GM06990 (cell line): ENCODE data around the gene ZBED6.
"Not testable (repeated sequence)": the region's sequence is repeated elsewhere in the genome, so short reads cannot be mapped to it uniquely, and the experiment has no call there.

ENCODE experiments used
- DNase-seq: peaks from one replicate; pipeline ENCODE4 v3.0.0-alpha.2; 2011; ENCODE audit not compliant: insufficient read length; ENCODE audit errors: extremely low read depth
- H3K27me3 ChIP-seq: replicated peaks from 2 replicates; pipeline ENCODE4 v1.6.0; 2011; ENCODE audit warnings: low read length; ENCODE audit not compliant: control insufficient read depth, insufficient read depth
- H3K36me3 ChIP-seq: 2 replicates; pipeline ENCODE4 v1.5.1; 2011; ENCODE audit warnings: low read length; ENCODE audit not compliant: control insufficient read depth, insufficient read depth
- H3K4me3 ChIP-seq: replicated peaks from 2 replicates; pipeline ENCODE4 v1.5.1; 2011; ENCODE audit warnings: low read depth, mild to moderate bottlenecking, control low read depth, low read length
- CTCF ChIP-seq: IDR thresholded peaks from 2 replicates; pipeline ENCODE4 v1.5.1; 2011; ENCODE audit warnings: low read length, control low read depth, mild to moderate bottlenecking, inconsistent platforms; ENCODE audit not compliant: insufficient read depth, poor library complexity, severe bottlenecking

ZBED6 gene

GRCh38 chr1:203823306-203823705 is 27.9 kb downstream of the ZBED6 start:
- peaks cover 14% of the 10 kb centered on the region for H3K36me3 ChIP-seq
- DNase-seq, result no peak
- H3K4me3 ChIP-seq, result no peak overlapping the region
- H3K27me3 ChIP-seq, result no peaks in the 10 kb centered on the region
- no peak for TF ChIP-seq CTCF

- DNase-seq, result no peak
- H3K36me3 ChIP-seq, result peaks cover 7% of the 10 kb centered on the region
- TF ChIP-seq CTCF, result no peak
- H3K27me3 ChIP-seq, result no peaks in the 10 kb centered on the region
- H3K4me3 ChIP-seq, result no peak overlapping the region
Observed at GRCh38 chr1:203826175-203826574, 30.8 kb downstream of the ZBED6 start.

- no peak for DNase-seq
- Histone ChIP-seq H3K4me3 (no peak overlapping the region), H3K27me3 (no peaks in the 10 kb centered on the region), H3K36me3 (peaks cover 1% of the 10 kb centered on the region)
- no peak for TF ChIP-seq CTCF
Observed at GRCh38 chr1:203828002-203828401, 32.6 kb downstream of the ZBED6 start.

GRCh38 chr1:203828503-203828902 is 33.1 kb downstream of the ZBED6 start:
- Histone ChIP-seq H3K27me3 (no peaks in the 10 kb centered on the region), H3K36me3 (peaks cover 1% of the 10 kb centered on the region), H3K4me3 (no peak overlapping the region)
- no peak for TF ChIP-seq CTCF
- no peak for DNase-seq

GRCh38 chr1:203829247-203829646 is 33.8 kb downstream of the ZBED6 start:
- not testable (repeated sequence) for DNase-seq, H3K36me3 ChIP-seq

GRCh38 chr1:203835476-203835875 is 40.1 kb downstream of the ZBED6 start:
- TF ChIP-seq CTCF, result no peak
- no peaks in the 10 kb centered on the region for H3K27me3 ChIP-seq
- peaks cover 9% of the 10 kb centered on the region for H3K36me3 ChIP-seq
- H3K4me3 ChIP-seq, result no peak overlapping the region
- no peak for DNase-seq

More at GRCh38 chr1:203829247-203829646, 33.8 kb downstream of the ZBED6 start:
- H3K4me3 ChIP-seq, H3K27me3 ChIP-seq: not testable (repeated sequence)
